H1 (cell line): ENCODE results near the gene PPP2R2C.

Experiments used
- EZH2 ChIP-seq: fragments of 200-600 bp; sonication (generic); IDR thresholded peaks from 2 replicates; pipeline ENCODE4 v1.7.1; 2012; ENCODE audit warnings: low read depth, mild to moderate bottlenecking, moderate library complexity, low read length, inconsistent platforms; ENCODE audit not compliant: severe bottlenecking
- GABPA ChIP-seq: IDR thresholded peaks from 2 replicates; pipeline ENCODE4 v1.6.1; 2011; ENCODE audit warnings: mild to moderate bottlenecking, low read length, moderate library complexity, borderline replicate concordance; ENCODE audit not compliant: insufficient read depth
- JUN ChIP-seq: IDR thresholded peaks from 2 replicates; pipeline ENCODE4 v1.6.1; 2011; ENCODE audit warnings: low read depth, mild to moderate bottlenecking, improper control_type of control experiment, low read length
- TEAD4 ChIP-seq: IDR thresholded peaks from 2 replicates; pipeline ENCODE4 v1.6.1; 2012; ENCODE audit warnings: low read depth, low read length, inconsistent platforms, mixed read lengths
- YY1 ChIP-seq: IDR thresholded peaks from 2 replicates; pipeline ENCODE4 v1.6.1; 2011; ENCODE audit warnings: low read depth, mild to moderate bottlenecking, low read length
- TF ChIP-seq, protein P1 (sequence below), 3 experiments: IDR thresholded peaks; 1 replicate in 2 of 3; 2 replicates in 1 of 3; pipeline versions ENCODE4 v1.5.1 to v1.6.1; 2011; ENCODE audit warnings: low read length in 3 of 3, mild to moderate bottlenecking in 3 of 3, inconsistent platforms in 2 of 3, low read depth in 1 of 3, moderate library complexity in 1 of 3; ENCODE audit not compliant: insufficient read depth in 1 of 3; ENCODE audit errors: control extremely low read depth in 1 of 3

DNA sequence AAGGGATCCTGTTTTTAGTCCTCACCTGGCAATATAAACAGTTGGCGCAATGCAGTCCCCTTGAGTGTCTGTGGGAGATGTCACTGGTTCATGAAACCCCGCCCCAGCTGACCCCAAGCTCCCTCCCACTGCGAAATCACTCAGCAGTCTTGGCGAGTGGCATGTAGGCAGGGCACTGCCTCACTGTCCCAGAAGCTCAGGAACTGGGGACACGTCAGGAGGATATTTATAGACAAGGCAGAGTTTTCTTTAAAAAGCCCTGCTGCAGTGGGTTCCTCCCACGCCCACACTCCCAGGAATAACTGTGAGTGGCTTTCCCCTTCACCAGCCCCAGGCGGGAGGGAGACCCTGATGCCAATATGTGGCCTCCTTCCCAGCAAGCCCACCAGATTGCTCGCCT is 44.3 kb upstream of the PPP2R2C start:
- TF ChIP-seq EZH2: no peak
- TF ChIP-seq, protein P1, sequence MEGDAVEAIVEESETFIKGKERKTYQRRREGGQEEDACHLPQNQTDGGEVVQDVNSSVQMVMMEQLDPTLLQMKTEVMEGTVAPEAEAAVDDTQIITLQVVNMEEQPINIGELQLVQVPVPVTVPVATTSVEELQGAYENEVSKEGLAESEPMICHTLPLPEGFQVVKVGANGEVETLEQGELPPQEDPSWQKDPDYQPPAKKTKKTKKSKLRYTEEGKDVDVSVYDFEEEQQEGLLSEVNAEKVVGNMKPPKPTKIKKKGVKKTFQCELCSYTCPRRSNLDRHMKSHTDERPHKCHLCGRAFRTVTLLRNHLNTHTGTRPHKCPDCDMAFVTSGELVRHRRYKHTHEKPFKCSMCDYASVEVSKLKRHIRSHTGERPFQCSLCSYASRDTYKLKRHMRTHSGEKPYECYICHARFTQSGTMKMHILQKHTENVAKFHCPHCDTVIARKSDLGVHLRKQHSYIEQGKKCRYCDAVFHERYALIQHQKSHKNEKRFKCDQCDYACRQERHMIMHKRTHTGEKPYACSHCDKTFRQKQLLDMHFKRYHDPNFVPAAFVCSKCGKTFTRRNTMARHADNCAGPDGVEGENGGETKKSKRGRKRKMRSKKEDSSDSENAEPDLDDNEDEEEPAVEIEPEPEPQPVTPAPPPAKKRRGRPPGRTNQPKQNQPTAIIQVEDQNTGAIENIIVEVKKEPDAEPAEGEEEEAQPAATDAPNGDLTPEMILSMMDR (IDR thresholded peaks at IDR 0.05; ENCODE audit: control extremely low read depth in 1 of 3, insufficient read depth in 1 of 3, low read depth in 1 of 3, low read length in 3 of 3): no peak
- TF ChIP-seq YY1: no peak
- no peak for TF ChIP-seq JUN
- TF ChIP-seq TEAD4: no peak
- no peak for TF ChIP-seq GABPA
